Activated CD8-positive, alpha-beta memory T cell treated with anti-CD3 and anti-CD28 coated beads, Interleukin-2, amount 50 U/mL, for 24 hours (primary cell): ENCODE results near the gene OPCML.

Source experiments
- DNase-seq: peaks from one replicate; pipeline ENCODE4 v3.0.0-alpha.2; 2020; ENCODE audit errors: extremely low read depth

The OPCML gene

GRCh38 chr11:133413703-133414102 lies 118.6 kb downstream of the OPCML start:
- DNase-seq, result no peak

DNA sequence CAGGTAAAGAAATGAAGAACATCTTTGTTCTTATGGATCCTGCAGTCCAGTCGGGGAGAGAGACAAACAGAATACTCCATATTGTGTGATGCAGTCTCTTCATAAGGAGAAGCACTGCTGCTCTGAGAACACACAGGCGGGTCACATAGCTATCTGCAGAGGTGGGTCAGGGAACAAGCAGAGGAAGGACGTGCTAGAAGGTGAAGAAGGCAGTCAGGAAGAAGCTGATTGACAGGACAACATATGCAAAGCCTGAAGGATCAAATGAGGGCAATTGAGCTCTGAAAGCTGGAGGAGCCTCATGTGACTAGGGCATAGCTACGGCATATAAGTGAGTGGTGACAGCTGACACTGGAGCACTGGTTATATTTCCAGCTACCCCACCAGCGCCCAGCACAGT lies 122.5 kb downstream of the OPCML start:
- DNase-seq, result no peak

GRCh38 chr11:133408936-133409335 lies 123.4 kb downstream of the OPCML start:
- DNase-seq, result no peak

DNA sequence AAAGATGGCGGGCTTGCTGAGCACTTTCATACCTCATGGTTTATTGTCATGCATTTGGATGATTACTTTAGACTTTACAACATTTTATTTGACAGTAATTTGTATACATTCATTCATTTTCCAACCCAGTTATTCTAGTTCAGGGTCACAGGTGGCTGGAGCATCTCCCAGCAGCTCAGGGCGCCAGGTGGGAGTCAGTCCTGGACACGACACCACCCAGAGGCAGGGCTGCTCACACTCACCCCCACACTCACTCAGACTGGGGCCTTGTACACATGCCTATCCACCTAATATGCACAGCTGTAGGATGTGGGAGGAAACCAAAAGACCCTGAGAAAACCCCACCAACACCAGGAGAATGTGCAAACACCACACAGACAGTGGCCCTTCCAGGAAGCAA lies 123.9 kb downstream of the OPCML start:
- no peak for DNase-seq

GRCh38 chr11:133406489-133406888 lies 125.8 kb downstream of the OPCML start:
- no peak for DNase-seq

GRCh38 chr11:133403900-133404299 lies 128.4 kb downstream of the OPCML start:
- no peak for DNase-seq

DNA sequence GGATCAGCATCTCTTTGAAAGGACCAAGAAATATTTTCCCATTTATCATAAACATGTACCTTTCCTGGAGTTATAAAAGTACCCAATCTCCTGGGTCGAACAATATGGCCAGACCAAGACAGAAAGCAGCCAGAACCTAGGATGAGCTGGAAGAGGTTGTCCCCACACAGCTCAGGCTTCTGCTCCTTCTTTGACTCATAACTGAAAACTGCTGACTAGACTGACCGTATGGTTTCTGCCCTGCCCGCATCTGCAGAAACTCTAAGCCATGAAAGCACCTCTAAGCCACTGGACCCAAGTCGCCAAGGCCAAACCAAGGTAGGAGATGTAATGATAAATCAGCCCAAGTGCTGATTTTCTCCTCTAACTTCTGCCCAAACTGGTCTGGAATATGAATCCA lies 129.8 kb downstream of the OPCML start:
- DNase-seq, result no peak

DNA sequence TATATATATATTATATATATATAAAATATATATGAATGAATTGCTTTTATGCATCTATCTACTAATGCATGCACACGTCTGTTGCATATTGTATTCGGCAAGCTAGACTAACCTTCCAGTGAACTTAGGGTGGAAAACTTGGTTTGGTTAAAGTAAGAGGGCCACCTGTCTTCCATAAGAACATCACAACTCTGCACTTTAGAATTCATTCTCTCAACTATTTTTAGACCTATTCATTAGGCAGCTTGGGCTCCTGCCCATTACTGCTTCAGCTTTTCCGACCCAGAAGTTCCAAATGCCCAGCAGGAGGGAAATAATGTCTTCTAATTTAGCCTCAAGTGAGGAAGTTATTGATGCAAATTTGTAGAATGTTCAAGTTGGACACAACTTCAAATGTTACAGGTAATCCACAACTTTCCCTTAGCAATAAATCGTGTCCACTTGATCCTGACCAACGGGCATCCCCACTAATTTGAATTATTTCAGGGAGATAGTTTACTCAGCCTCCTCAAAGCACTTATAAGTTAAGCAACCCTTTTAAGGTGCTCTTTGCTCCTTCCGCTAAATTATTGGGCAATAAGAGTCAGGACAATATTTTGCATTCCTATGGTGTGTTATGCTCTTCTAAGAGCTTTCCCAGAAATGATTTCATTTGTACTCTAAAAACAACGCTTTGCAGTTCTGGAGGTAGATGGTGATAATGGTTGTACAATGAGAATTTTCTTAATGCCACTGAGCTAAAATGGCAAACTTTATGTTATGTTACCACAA lies 132.3 kb downstream of the OPCML start:
- no peak for DNase-seq

DNA sequence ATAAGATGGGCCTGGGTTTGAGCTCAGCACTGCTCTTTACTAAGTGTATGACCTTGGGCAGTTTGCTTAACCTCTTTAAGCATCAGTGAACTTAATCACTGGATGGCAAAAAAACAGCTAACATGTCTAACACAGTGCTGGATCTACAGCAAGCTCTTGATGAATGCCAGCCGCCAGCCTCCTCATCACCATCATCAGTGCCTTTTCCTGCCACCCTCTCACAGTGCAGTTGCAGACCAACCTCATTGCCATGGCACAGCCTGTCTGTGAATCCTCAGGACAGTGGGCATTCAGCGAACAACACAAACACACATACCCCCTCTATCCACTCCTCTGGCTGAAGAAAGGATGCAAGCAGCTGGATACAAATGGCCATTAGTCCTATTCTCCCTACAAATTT lies 133.0 kb downstream of the OPCML start:
- DNase-seq, result no peak

- DNase-seq, result no peak
Measured at GRCh38 chr11:133390803-133391202, 141.5 kb downstream of the OPCML start.

DNA sequence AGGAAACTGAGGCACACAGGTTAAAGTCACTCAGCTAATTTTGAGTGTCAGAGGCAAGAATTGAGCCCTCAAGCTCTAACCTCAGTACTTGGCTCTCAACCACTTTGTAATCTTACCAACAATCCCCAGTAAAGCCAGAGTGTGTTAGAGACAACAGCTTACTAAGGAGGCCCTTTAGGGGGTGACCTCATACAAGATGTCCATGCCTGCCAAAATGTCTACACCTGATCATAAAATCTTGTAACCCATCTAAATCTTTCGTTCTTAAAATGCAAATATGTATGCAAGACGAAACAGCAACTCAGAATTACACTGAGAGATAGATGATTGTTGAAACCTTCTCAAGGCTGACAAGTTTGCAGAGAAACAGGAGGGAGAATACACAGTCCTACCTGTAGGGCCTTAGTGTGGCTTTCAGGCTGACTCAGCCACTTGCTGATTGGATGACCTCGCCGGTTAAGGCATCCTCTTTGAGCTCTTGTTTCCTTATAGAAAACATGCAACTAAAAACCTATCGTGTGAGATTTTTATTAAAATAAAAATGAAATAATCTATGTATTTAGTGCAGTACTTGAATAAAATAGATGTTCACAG lies 143.2 kb downstream of the OPCML start:
- no peak for DNase-seq

- DNase-seq, result no peak
Measured at GRCh38 chr11:133388260-133388659, 144.0 kb downstream of the OPCML start.

- DNase-seq, result no peak
Measured at GRCh38 chr11:133386852-133387251, 145.4 kb downstream of the OPCML start.

GRCh38 chr11:133386262-133386661 lies 146.0 kb downstream of the OPCML start:
- DNase-seq, result no peak

DNA sequence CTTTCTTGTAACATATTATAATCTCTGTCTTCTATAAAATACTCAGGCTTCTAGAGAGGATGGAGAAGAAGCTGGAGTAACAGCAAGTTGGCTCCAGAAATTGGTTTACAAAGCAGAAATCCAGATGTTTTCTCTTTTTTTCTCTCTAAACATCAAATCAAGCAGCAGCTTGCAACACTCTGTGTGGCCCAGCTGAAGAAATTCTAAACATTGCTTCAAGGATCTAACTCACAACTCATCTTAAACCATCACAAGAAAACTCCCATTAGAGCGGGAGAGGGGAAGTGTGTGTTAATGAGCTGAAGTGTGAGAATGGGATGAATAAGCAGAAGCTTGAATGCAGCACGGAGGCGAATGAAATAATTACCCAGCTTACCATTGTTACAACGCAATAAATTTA lies 146.5 kb downstream of the OPCML start:
- no peak for DNase-seq

DNA sequence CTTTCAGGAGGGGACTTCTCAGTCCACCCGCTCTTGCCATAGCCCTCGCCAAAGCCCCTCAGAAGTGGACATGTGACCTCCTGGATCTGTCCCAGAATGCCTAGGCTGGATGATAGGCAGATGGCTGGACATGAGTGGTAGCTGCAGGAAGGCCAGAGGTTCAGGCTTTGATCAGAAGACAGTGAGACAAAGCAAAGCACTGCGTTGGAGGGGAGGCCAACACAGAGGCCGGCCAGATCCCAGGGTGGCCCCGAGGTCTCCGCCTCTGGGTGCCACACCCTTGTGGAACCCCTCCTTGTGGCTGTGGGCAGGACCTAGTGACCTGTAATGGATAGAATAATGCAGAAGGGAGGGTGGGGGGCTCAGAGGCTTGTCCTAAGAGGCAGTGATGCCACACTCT lies 147.6 kb downstream of the OPCML start:
- no peak for DNase-seq

- no peak for DNase-seq
Measured at GRCh38 chr11:133383689-133384088, 148.6 kb downstream of the OPCML start.

GRCh38 chr11:133383201-133383600 lies 149.1 kb downstream of the OPCML start:
- no peak for DNase-seq

DNA sequence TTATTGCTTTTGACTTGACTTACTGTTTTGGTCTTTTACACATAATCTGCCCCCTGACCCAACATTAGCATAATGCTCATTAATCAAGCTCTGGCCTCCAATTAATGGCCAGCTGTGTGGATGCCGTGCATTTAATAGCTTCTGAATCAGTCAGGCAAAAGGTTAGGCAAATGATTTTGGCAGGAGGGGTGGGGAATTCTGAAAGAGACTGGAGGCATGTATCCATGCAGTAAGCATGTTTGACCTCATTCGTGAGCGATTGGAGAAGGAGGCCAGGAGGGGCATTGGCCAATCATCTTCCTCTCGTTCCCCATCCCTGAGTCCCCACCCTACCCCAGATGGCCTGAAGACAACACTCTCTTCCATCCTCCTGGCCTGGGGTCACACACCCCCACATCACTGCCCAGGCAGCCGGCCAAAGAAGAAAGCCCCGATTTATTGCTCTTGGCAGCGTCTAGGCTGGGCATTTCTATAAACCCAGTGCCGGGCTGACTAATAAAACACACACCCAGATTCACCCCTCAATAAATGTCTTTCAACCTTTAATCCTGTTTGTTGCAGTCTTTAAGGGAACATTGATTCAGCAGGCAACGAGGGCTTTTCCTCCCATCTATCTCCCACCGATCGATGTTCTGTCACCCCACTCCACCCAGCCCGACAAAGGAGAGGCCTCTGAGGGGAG lies 150.0 kb downstream of the OPCML start:
- DNase-seq, result no peak

- DNase-seq, result no peak
Measured at GRCh38 chr11:133381761-133382130, 150.6 kb downstream of the OPCML start.

DNA sequence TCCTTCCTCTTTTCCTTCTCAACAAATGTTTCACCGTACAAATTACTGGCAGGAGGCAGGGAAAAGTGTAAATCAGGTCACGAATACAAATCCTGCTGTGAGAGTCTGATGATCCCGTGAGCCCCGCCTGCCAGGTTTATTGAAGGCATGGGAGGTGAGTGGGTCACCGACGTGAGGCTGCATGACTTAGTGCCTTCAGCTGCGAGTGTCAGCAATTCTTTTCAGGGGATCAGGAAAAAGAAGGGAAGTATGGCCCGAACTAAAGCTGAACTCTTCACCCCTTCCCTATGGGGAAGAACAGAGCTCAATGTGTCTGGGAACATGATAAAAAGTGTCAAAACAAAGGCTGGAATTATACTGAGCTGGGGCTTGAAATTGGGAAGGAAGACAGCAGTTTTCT lies 166.2 kb downstream of the OPCML start:
- no peak for DNase-seq

- DNase-seq, result no peak
Measured at GRCh38 chr11:133362916-133363315, 169.4 kb downstream of the OPCML start.

- DNase-seq, result no peak
Measured at GRCh38 chr11:133362156-133362555, 170.1 kb downstream of the OPCML start.
